Stomach (tissue), 9 donors: ENCODE results near the gene CPAMD8. TPM values are rescaled to one million over a fixed set of nuclear protein-coding genes. Genes with fewer than 3 reads are reported as not detected.

Experiments used
- DNase-seq, 2 donors: peaks; one replicate each; pipeline versions ENCODE4 v3.0.0 to v3.0.0-alpha.2; 2013 to 2019
- H3K27ac ChIP-seq, 5 donors: fragments of 200-600 bp in 4 of 5; sonication (generic) in 4 of 5; one replicate each; pipeline ENCODE4 v1.5.1; 2013 to 2019; ENCODE audit warnings: mild to moderate bottlenecking in 1 of 5, moderate library complexity in 1 of 5
- H3K27me3 ChIP-seq, 3 donors: fragments of 200-600 bp; sonication (generic); one replicate each; pipeline ENCODE4 v1.5.1; 2017 to 2019; ENCODE audit warnings: mixed run types in 1 of 3
- H3K36me3 ChIP-seq, 4 donors: fragments of 200-600 bp; sonication (generic); 1 replicate in 3 of 4; 2 replicates in 1 of 4; pipeline ENCODE4 v1.5.1; 2016 to 2019
- H3K4me1 ChIP-seq, 4 donors: fragments of 200-600 bp; sonication (generic); one replicate each; pipeline ENCODE4 v1.5.1; 2016 to 2019
- H3K4me3 ChIP-seq, 4 donors: fragments of 200-600 bp; sonication (generic) in 3 of 4; one replicate each; pipeline ENCODE4 v1.5.1; 2016 to 2019; ENCODE audit warnings: mild to moderate bottlenecking in 1 of 4
- H3K9me3 ChIP-seq, 4 donors: fragments of 200-600 bp; sonication (generic); one replicate each; pipeline ENCODE4 v1.5.1; 2016 to 2019
- CTCF ChIP-seq, 7 experiments: fragments of 450-650 bp in 4 of 7; fragments of 200-600 bp in 3 of 7; sonication (generic) in 3 of 7; IDR thresholded peaks; one replicate each; pipeline ENCODE4 v1.5.1; 2016 to 2019; ENCODE audit warnings: antibody characterized with exemption in 7 of 7, control low read depth in 2 of 7, mild to moderate bottlenecking in 1 of 7
- EP300 ChIP-seq: sonication (generic); formaldehyde crosslinking; IDR thresholded peaks from one replicate; pipeline ENCODE4 v1.6.1; 2017; ENCODE audit warnings: antibody characterized with exemption
- POLR2A ChIP-seq, 4 donors: fragments of 450-650 bp; IDR thresholded peaks; one replicate each; pipeline ENCODE4 v1.6.1; 2016; ENCODE audit warnings: antibody characterized with exemption in 4 of 4, control low read depth in 2 of 4, mild to moderate bottlenecking in 1 of 4, moderate library complexity in 1 of 4
- POLR2AphosphoS5 ChIP-seq, 3 donors: sonication (generic); formaldehyde crosslinking; IDR thresholded peaks; one replicate each; pipeline ENCODE4 v1.6.1; 2016; ENCODE audit warnings: antibody characterized with exemption in 3 of 3
- WGBS, 5 donors: extraction: QIAGEN DNeasy Blood & Tissue Kit in 3 of 5; methylation state at CpG; one replicate each; pipeline versions ENCODE4 v1.1.5 to v1.1.7; 2013 to 2018; 5-methylcytosine and 5-hydroxymethylcytosine counted together
- intact Hi-C: fragments of 100-400 bp; cut with DNase I; formaldehyde crosslinking; loops from one replicate; pipeline ENCODE4 v1.15.1; 2023; ENCODE audit warnings: low total_unique reads
- polyA plus RNA-seq, 3 donors: library from polyadenylated mRNA; stranded (reverse); fragments of 200-250 nt; gene quantifications; one replicate each; pipeline ENCODE4 v1.2.3, GENCODE V29; 2013
- total RNA-seq, 5 donors: library from RNA; depleted of rRNA; stranded (reverse); fragments of >200 nt; gene quantifications; one replicate each; pipeline versions ENCODE4 v1.1.0 to v1.2.3, GENCODE V29; 2014 to 2016
- donor health status: healthy with polysubstance abuse.
- donor health status: Bipolar disorder and iron deficiency.
- donor health status: healthy.

The CPAMD8 gene
- total and polyA plus RNA-seq, 8 donors, result 0.43 to 221 (median 8.6) TPM

- H3K27me3 ChIP-seq, result peaks cover 0 to 49% (median 5%) of the 10 kb centered on the region in 3 donors
- DNase-seq, result peak in 1 of 2 donors; percentile 48
- intact Hi-C loops, result no loop called here
- no peak overlapping the region for H3K4me3 ChIP-seq
- H3K4me1 ChIP-seq, result peaks cover 0 to 19% (median 8%) of the 10 kb centered on the region in 4 donors
- 71 to 77% (median 74%) methylated on average over 20 of the region's 20 CpGs for WGBS, 5 donors
- no peak for TF ChIP-seq CTCF (IDR thresholded peaks at IDR 0.05)
- peak; percentile 39 to 49 (median 41) for TF ChIP-seq POLR2AphosphoS5 (IDR thresholded peaks at IDR 0.05)
- no peak for TF ChIP-seq POLR2A (IDR thresholded peaks at IDR 0.05)
- TF ChIP-seq EP300, result peak; percentile 66
- H3K36me3 ChIP-seq, result no peaks in the 10 kb centered on the region
- peaks cover 4 to 24% (median 20%) of the 10 kb centered on the region in 4 donors for H3K9me3 ChIP-seq
- peak overlapping the region in 4 of 5 donors; percentile 13 to 66 (median 52) for H3K27ac ChIP-seq
Measured at GRCh38 chr19:16886305-16886880, 140.2 kb downstream of the CPAMD8 start.

GRCh38 chr19:16885166-16885565 is 141.4 kb downstream of the CPAMD8 start:
- H3K27me3 ChIP-seq, result peaks cover 0 to 47% (median 5%) of the 10 kb centered on the region in 3 donors
- DNase-seq, result no peak
- intact Hi-C loops, result no loop called here
- peak overlapping the region in 1 of 5 donors; percentile 29 for H3K27ac ChIP-seq
- TF ChIP-seq POLR2AphosphoS5 (IDR thresholded peaks at IDR 0.05) (no peak), CTCF (IDR thresholded peaks at IDR 0.05) (no peak)
- peaks cover 0 to 19% (median 8%) of the 10 kb centered on the region in 4 donors for H3K4me1 ChIP-seq
- H3K36me3 ChIP-seq, result peaks cover 0 to 9% (median 6%) of the 10 kb centered on the region in 4 donors
- no peak overlapping the region for H3K4me3 ChIP-seq
- WGBS, 5 donors, result 51 to 59% (median 57%) methylated on average over 4 to 5 of the region's 5 CpGs
- peaks cover 4 to 32% (median 28%) of the 10 kb centered on the region in 4 donors for H3K9me3 ChIP-seq

GRCh38 chr19:16883522-16883921 is 143.1 kb downstream of the CPAMD8 start:
- WGBS, 5 donors, result 57 to 73% (median 70%) methylated on average over 3 of the region's 3 CpGs
- TF ChIP-seq POLR2AphosphoS5 (IDR thresholded peaks at IDR 0.05), result no peak
- TF ChIP-seq EP300, result no peak
- no peak for TF ChIP-seq CTCF (IDR thresholded peaks at IDR 0.05)
- no peak for TF ChIP-seq POLR2A (IDR thresholded peaks at IDR 0.05)
- Histone ChIP-seq H3K27me3 (peaks cover 0 to 31% (median 0%) of the 10 kb centered on the region in 3 donors), H3K4me1 (peaks cover 0 to 4% (median under 1%) of the 10 kb centered on the region in 4 donors), H3K9me3 (peaks cover 4 to 32% (median 28%) of the 10 kb centered on the region in 4 donors), H3K27ac (no peak overlapping the region), H3K4me3 (no peak overlapping the region), H3K36me3 (peaks cover 10 to 26% (median 22%) of the 10 kb centered on the region in 4 donors)
- intact Hi-C loops, result no loop called here
- no peak for DNase-seq

- 90 to 97% (median 94%) methylated on average over 3 of the region's 3 CpGs for WGBS, 5 donors
- Histone ChIP-seq H3K9me3 (peaks cover 4 to 32% (median 28%) of the 10 kb centered on the region in 4 donors), H3K4me1 (no peaks in the 10 kb centered on the region), H3K36me3 (peaks cover 24 to 40% (median 36%) of the 10 kb centered on the region in 4 donors), H3K4me3 (no peak overlapping the region), H3K27ac (no peak overlapping the region), H3K27me3 (peaks cover 0 to 19% (median 0%) of the 10 kb centered on the region in 3 donors)
- no peak for DNase-seq
- intact Hi-C loops, result no loop called here
- no peak for TF ChIP-seq EP300
- TF ChIP-seq CTCF (IDR thresholded peaks at IDR 0.05), result no peak
- TF ChIP-seq POLR2A (IDR thresholded peaks at IDR 0.05), result no peak
- no peak for TF ChIP-seq POLR2AphosphoS5 (IDR thresholded peaks at IDR 0.05)
Measured at GRCh38 chr19:16882146-16882545, 144.5 kb downstream of the CPAMD8 start.
